Measurements from ENCODE around the gene HIPK1.

DNA sequence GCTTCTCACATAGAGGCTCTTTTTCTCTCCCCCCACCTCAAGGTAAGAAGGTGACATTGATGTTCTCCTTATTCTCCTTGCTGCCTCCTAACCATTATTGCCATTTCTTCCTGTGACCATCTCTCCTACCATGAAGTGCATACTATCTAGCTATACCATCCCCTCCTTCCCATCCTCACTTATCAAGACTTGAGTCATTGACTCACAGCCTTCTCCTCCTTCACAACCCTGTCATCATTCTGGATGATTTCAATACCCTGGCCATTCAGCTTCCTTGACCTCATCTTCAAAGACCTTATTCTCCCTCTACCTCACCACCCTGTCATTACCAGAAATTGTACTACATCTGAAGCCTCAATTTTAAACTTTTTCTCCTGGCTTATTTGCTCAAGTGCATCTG, 10.9 kb upstream of the HIPK1 start:
- TF ChIP-seq, protein P1, sequence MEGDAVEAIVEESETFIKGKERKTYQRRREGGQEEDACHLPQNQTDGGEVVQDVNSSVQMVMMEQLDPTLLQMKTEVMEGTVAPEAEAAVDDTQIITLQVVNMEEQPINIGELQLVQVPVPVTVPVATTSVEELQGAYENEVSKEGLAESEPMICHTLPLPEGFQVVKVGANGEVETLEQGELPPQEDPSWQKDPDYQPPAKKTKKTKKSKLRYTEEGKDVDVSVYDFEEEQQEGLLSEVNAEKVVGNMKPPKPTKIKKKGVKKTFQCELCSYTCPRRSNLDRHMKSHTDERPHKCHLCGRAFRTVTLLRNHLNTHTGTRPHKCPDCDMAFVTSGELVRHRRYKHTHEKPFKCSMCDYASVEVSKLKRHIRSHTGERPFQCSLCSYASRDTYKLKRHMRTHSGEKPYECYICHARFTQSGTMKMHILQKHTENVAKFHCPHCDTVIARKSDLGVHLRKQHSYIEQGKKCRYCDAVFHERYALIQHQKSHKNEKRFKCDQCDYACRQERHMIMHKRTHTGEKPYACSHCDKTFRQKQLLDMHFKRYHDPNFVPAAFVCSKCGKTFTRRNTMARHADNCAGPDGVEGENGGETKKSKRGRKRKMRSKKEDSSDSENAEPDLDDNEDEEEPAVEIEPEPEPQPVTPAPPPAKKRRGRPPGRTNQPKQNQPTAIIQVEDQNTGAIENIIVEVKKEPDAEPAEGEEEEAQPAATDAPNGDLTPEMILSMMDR (IDR thresholded peaks at IDR 0.05; ENCODE audit: insufficient read depth, low read length): no peak
- TF ChIP-seq, protein P2, sequence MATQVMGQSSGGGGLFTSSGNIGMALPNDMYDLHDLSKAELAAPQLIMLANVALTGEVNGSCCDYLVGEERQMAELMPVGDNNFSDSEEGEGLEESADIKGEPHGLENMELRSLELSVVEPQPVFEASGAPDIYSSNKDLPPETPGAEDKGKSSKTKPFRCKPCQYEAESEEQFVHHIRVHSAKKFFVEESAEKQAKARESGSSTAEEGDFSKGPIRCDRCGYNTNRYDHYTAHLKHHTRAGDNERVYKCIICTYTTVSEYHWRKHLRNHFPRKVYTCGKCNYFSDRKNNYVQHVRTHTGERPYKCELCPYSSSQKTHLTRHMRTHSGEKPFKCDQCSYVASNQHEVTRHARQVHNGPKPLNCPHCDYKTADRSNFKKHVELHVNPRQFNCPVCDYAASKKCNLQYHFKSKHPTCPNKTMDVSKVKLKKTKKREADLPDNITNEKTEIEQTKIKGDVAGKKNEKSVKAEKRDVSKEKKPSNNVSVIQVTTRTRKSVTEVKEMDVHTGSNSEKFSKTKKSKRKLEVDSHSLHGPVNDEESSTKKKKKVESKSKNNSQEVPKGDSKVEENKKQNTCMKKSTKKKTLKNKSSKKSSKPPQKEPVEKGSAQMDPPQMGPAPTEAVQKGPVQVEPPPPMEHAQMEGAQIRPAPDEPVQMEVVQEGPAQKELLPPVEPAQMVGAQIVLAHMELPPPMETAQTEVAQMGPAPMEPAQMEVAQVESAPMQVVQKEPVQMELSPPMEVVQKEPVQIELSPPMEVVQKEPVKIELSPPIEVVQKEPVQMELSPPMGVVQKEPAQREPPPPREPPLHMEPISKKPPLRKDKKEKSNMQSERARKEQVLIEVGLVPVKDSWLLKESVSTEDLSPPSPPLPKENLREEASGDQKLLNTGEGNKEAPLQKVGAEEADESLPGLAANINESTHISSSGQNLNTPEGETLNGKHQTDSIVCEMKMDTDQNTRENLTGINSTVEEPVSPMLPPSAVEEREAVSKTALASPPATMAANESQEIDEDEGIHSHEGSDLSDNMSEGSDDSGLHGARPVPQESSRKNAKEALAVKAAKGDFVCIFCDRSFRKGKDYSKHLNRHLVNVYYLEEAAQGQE (IDR thresholded peaks at IDR 0.05; ENCODE audit: insufficient replicate concordance, low read depth): no peak
- TF ChIP-seq GABPA (IDR thresholded peaks at IDR 0.05; ENCODE audit: low read depth): no peak

Measured in HL-60 (cell line).